HEK293 (cell line): ENCODE measurements around the gene TMEM214.
A peak's percentile ranks its signal among the peaks of the same experiment; 100 is the strongest.

Experiments
- CTCF ChIA-PET: fragments of 350-600 bp; formaldehyde crosslinking; extraction: SDS; loops from one replicate; lab custom pipeline; 2021; ENCODE audit warnings: antibody characterized with exemption; lab: Yijun Ruan, JAX
- POLR2A ChIA-PET: fragments of 300-600 bp; formaldehyde crosslinking; extraction: SDS; loops from one replicate; lab custom pipeline; 2020; ENCODE audit warnings: antibody characterized with exemption, inconsistent platforms; lab: Yijun Ruan, JAX
- H3K27ac ChIP-seq: fragments of 200-500 bp; sonication (Bioruptor generic); 2 replicates; pipeline ENCODE4 v1.5.1; 2014; ENCODE audit warnings: low read depth, low read length, control low read depth, inconsistent platforms; ENCODE audit errors: extremely low read depth
- H3K36me3 ChIP-seq, 2 experiments: fragments of 200-500 bp in 1 of 2; sonication (Bioruptor generic) in 1 of 2; 1 replicate in 1 of 2; 2 replicates in 1 of 2; pipeline ENCODE4 v1.5.1; 2014 to 2017; ENCODE audit warnings: inconsistent platforms in 2 of 2, low read length in 2 of 2; ENCODE audit not compliant: control insufficient read depth in 2 of 2, insufficient read depth in 1 of 2
- H3K4me1 ChIP-seq: fragments of 200-500 bp; sonication (Bioruptor generic); 2 replicates; pipeline ENCODE4 v1.5.1; 2014; ENCODE audit warnings: mild to moderate bottlenecking, low read length, inconsistent platforms; ENCODE audit not compliant: control insufficient read depth, insufficient read depth
- H3K4me3 ChIP-seq: 2 replicates; pipeline ENCODE4 v1.5.1; 2011; ENCODE audit warnings: low read depth, mild to moderate bottlenecking, control low read depth, low read length, moderate library complexity
- H3K9me3 ChIP-seq: fragments of 200-500 bp; sonication (Bioruptor generic); 2 replicates; pipeline ENCODE4 v1.5.1; 2014; ENCODE audit warnings: low read depth, low read length, inconsistent platforms; ENCODE audit not compliant: control insufficient read depth, insufficient read depth
- GLIS1 ChIP-seq: fragments of 450-650 bp; formaldehyde crosslinking; IDR thresholded peaks from 2 replicates; pipeline ENCODE4 v1.5.1; 2016; ENCODE audit warnings: missing biosample characterization, missing genetic modification characterization
- HOXA7 ChIP-seq: sonication (generic); formaldehyde crosslinking; IDR thresholded peaks from 2 replicates; pipeline ENCODE4 v1.8.1; 2022; ENCODE audit warnings: missing genetic modification reagents, borderline replicate concordance
- HOXC10 ChIP-seq: sonication (generic); formaldehyde crosslinking; IDR thresholded peaks from 2 replicates; pipeline ENCODE4 v1.8.1; 2023; ENCODE audit warnings: mild to moderate bottlenecking, missing genetic modification reagents
- OSR2 ChIP-seq: fragments of 450-650 bp; formaldehyde crosslinking; IDR thresholded peaks from 2 replicates; pipeline ENCODE4 v1.5.1; 2016; ENCODE audit warnings: missing biosample characterization, missing genetic modification characterization
- ZBTB17 ChIP-seq: fragments of 450-650 bp; formaldehyde crosslinking; IDR thresholded peaks from 2 replicates; pipeline ENCODE4 v1.5.1; 2016; ENCODE audit warnings: missing biosample characterization, missing genetic modification characterization
- ZBTB21 ChIP-seq: fragments of 450-650 bp; formaldehyde crosslinking; IDR thresholded peaks from 2 replicates; pipeline ENCODE4 v1.5.1; 2017; ENCODE audit warnings: missing biosample characterization, missing genetic modification characterization
- ZFHX2 ChIP-seq: fragments of 450-650 bp; formaldehyde crosslinking; conservative IDR thresholded peaks from 2 replicates; pipeline ENCODE4 v1.5.1; 2016; ENCODE audit warnings: missing biosample characterization, missing genetic modification characterization
- ZNF138 ChIP-seq: fragments of 450-650 bp; formaldehyde crosslinking; IDR thresholded peaks from 2 replicates; pipeline ENCODE4 v1.5.1; 2016; ENCODE audit warnings: missing biosample characterization, missing genetic modification characterization, borderline replicate concordance
- ZNF146 ChIP-seq: fragments of 450-650 bp; formaldehyde crosslinking; IDR thresholded peaks from 2 replicates; pipeline ENCODE4 v1.5.1; 2016; ENCODE audit warnings: missing biosample characterization, missing genetic modification characterization
- ZNF211 ChIP-seq: fragments of 450-650 bp; formaldehyde crosslinking; IDR thresholded peaks from 2 replicates; pipeline ENCODE4 v1.5.1; 2016; ENCODE audit warnings: low read depth, missing biosample characterization, missing genetic modification characterization
- ZNF266 ChIP-seq: fragments of 450-650 bp; formaldehyde crosslinking; IDR thresholded peaks from 2 replicates; pipeline ENCODE4 v1.5.1; 2016; ENCODE audit warnings: missing biosample characterization, missing genetic modification characterization, low read depth
- ZNF292 ChIP-seq: fragments of 450-650 bp; formaldehyde crosslinking; IDR thresholded peaks from 2 replicates; pipeline ENCODE4 v1.5.1; 2016; ENCODE audit warnings: low read depth, missing biosample characterization, missing genetic modification characterization, borderline replicate concordance
- ZNF426 ChIP-seq: fragments of 450-650 bp; formaldehyde crosslinking; IDR thresholded peaks from 2 replicates; pipeline ENCODE4 v1.5.1; 2017; ENCODE audit warnings: missing biosample characterization, missing genetic modification characterization, mild to moderate bottlenecking, inconsistent platforms, moderate library complexity
- ZNF600 ChIP-seq: fragments of 450-650 bp; formaldehyde crosslinking; IDR thresholded peaks from 2 replicates; pipeline ENCODE4 v1.5.1; 2016; ENCODE audit warnings: missing biosample characterization, missing genetic modification characterization
- ZNF660 ChIP-seq: fragments of 450-650 bp; IDR thresholded peaks from 2 replicates; pipeline ENCODE4 v1.5.1; 2018; ENCODE audit warnings: missing biosample characterization, mild to moderate bottlenecking, missing genetic modification characterization
- TF ChIP-seq, protein P1 (sequence below): fragments of 450-650 bp; formaldehyde crosslinking; IDR thresholded peaks from 2 replicates; pipeline ENCODE4 v1.5.1; 2016; ENCODE audit warnings: missing biosample characterization, missing genetic modification characterization
- TF ChIP-seq, protein P2 (sequence below): fragments of 450-650 bp; formaldehyde crosslinking; IDR thresholded peaks from 2 replicates; pipeline ENCODE4 v1.5.1; 2017; ENCODE audit warnings: missing biosample characterization, missing genetic modification characterization
- TF ChIP-seq, protein P3 (sequence below): fragments of 450-650 bp; formaldehyde crosslinking; IDR thresholded peaks from 2 replicates; pipeline ENCODE4 v1.5.1; 2016; ENCODE audit warnings: missing biosample characterization, missing genetic modification characterization
- TF ChIP-seq, protein P4 (sequence below): fragments of 450-650 bp; formaldehyde crosslinking; IDR thresholded peaks from 2 replicates; pipeline ENCODE4 v1.5.1; 2017; ENCODE audit warnings: missing biosample characterization, mild to moderate bottlenecking, missing genetic modification characterization, moderate library complexity
- TF ChIP-seq, protein P5 (sequence below): IDR thresholded peaks from 2 replicates; pipeline ENCODE4 v1.6.1; 2011; ENCODE audit warnings: mild to moderate bottlenecking, low read depth, low read length, borderline replicate concordance

Gene TMEM214

DNA sequence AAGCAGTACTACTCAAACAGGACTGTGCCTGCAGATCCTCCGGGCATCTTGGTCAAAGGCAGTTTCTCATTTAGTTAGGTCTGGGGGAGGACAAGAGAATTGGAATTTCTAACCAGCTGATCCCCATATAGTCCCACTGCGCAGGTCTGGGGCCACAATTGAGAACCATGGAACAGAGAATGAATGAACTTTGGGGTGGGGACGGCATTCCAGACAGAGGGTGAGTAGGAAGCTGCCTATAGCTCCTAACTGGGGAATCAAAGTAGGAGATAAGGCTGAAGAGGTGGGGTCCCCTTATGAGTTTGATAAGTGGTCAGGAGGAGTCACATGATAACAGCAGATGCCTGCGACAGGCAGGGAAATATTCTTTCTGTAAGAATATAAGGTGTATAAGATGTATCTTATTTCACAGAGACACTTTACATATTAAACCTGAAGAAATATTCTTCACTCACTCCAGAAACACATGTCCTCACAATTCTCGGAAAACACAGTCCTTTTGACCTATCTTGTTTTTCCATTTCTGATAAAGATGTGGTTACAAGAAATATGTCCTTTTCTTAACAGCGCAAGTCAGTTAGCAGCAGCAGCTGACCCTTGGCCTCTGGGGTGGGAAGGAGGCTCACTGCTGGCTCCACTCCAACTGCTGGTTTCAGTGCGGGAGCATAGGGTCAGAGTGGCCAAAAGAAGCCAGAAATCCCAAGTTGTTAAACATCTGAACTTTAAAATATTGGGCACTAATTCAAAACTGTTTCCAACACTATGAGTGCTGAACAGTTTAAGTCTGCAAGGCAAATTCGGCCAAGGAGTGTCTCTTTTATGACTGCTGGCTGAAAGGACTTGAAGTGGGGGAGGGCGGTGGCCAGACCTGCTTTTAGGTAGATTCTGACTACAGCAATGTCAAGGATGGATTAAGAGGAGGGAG lies 12.6 kb upstream of the TMEM214 start (continued):
- TF ChIP-seq, protein P1, sequence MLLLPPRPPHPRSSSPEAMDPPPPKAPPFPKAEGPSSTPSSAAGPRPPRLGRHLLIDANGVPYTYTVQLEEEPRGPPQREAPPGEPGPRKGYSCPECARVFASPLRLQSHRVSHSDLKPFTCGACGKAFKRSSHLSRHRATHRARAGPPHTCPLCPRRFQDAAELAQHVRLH (tag by site-specific recombination), result no peak
- TF ChIP-seq HOXA7, result no peak
- no peak for TF ChIP-seq ZNF292
- no peak for TF ChIP-seq ZNF660 (tag by site-specific recombination)
- TF ChIP-seq ZBTB17, result no peak
- TF ChIP-seq, all 188 proteins: peak for 0

DNA sequence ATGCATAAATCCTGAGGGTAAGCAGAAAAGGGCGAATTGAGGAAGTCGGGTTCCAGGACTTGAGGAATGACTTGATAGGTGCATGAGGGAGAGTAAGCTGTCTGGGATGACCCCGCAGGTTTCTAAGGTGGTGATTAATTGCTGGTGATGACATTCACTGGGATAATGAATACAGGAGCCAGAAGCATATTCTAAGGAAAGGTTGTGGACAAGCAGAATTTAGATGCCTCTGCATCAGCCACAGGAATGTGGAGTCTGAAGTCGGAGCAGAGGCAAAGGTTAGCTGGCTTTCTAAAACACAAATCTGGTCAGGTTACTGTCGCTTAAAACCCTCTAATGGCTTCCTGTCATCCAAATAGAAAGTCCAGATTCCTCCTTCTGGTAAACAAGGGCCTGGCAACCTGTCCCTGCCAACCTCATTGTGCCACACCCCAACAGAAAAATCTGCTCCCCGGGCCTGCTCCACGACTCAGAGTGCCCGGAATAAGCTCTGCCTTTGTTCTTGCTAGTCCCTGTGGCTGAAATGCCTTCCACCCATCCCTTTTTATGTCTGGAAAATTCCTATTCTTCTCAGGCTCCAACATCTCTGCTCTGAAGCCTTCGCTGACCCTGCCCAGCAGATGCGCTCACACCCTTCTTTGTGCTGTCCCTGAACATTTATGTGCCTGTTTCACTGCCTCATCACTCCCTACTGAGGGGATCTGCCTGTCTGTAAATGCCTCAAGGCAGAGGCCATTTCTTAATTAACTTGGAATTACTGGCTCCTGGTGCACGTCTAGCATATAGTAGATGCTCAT lies 11.3 kb upstream of the TMEM214 start:
- POLR2A ChIA-PET, result interaction anchor here (0.6 kb wide), 1 partner anchor 66 kb away, joined by 4 read pairs; no protein-coding TSS in a partner anchor
- H3K9me3 ChIP-seq, result no peaks in the 10 kb centered on the region

DNA sequence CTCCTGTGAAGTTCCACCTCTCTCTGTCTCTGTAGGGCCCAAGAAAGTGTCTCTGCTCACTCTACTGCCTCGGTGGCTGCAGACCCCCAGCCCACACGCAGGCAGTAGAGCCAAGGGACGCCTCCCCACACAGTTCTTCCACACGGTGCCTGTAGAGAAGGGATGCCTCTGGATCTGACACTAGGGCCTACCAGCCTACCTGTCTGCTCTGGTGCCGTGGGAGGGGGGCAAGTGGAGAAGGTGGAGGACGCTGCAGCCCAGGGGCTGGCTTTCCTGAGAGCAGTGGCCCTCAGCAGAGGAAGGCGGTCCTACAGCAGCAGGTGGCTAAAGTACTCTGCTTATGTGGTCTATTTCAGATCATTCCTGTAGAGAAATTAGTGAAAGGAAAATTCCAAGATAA lies 9.0 kb upstream of the TMEM214 start:
- H3K4me1 ChIP-seq, result 0 out of 2 replicates have a peak, but pooled peaks cover 3% of the 10 kb centered on the region
- POLR2A ChIA-PET, result interaction anchor here (1.9 kb wide), 1 partner anchor 27 kb away, joined by 6 read pairs; the partner anchor contains the start of gene AGBL5
- TF ChIP-seq GLIS1 (tag by site-specific recombination) (no peak), ZFHX2 (tag by site-specific recombination) (no peak), ZNF138 (tag by site-specific recombination) (no peak), HOXC10 (CRISPR knock-in tag) (no peak), OSR2 (tag by site-specific recombination) (no peak), ZNF426 (no peak), ZNF266 (tag by site-specific recombination) (no peak), ZNF211 (tag by site-specific recombination) (no peak), ZBTB21 (no peak)
- TF ChIP-seq, protein P2, sequence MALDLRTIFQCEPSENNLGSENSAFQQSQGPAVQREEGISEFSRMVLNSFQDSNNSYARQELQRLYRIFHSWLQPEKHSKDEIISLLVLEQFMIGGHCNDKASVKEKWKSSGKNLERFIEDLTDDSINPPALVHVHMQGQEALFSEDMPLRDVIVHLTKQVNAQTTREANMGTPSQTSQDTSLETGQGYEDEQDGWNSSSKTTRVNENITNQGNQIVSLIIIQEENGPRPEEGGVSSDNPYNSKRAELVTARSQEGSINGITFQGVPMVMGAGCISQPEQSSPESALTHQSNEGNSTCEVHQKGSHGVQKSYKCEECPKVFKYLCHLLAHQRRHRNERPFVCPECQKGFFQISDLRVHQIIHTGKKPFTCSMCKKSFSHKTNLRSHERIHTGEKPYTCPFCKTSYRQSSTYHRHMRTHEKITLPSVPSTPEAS (tag by site-specific recombination), result no peak
- TF ChIP-seq, protein P3, sequence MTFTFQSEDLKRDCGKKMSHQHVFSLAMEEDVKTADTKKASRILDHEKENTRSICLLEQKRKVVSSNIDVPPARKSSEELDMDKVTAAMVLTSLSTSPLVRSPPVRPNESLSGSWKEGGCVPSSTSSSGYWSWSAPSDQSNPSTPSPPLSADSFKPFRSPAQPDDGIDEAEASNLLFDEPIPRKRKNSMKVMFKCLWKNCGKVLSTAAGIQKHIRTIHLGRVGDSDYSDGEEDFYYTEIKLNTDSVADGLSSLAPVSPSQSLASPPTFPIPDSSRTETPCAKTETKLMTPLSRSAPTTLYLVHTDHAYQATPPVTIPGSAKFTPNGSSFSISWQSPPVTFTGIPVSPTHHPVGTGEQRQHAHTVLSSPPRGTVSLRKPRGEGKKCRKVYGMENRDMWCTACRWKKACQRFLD (tag by site-specific recombination), result no peak
- TF ChIP-seq, protein P4, sequence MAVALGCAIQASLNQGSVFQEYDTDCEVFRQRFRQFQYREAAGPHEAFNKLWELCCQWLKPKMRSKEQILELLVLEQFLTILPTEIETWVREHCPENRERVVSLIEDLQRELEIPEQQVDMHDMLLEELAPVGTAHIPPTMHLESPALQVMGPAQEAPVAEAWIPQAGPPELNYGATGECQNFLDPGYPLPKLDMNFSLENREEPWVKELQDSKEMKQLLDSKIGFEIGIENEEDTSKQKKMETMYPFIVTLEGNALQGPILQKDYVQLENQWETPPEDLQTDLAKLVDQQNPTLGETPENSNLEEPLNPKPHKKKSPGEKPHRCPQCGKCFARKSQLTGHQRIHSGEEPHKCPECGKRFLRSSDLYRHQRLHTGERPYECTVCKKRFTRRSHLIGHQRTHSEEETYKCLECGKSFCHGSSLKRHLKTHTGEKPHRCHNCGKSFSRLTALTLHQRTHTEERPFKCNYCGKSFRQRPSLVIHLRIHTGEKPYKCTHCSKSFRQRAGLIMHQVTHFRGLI (tag by site-specific recombination), result no peak
- TF ChIP-seq, protein P5, sequence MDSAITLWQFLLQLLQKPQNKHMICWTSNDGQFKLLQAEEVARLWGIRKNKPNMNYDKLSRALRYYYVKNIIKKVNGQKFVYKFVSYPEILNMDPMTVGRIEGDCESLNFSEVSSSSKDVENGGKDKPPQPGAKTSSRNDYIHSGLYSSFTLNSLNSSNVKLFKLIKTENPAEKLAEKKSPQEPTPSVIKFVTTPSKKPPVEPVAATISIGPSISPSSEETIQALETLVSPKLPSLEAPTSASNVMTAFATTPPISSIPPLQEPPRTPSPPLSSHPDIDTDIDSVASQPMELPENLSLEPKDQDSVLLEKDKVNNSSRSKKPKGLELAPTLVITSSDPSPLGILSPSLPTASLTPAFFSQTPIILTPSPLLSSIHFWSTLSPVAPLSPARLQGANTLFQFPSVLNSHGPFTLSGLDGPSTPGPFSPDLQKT, result no peak

More for the DNA sequence above, 11.3 kb upstream of the TMEM214 start:
- peaks cover 0 to 48% of the 10 kb centered on the region in 2 experiments; a peak in 1 of 3 replicates for H3K36me3 ChIP-seq
- CTCF ChIA-PET, result interaction anchor here (0.6 to 10.1 kb wide), 3 partner anchors 10 to 179 kb away, joined by 3 to 307 read pairs (median 3); no protein-coding TSS in a partner anchor
- H3K27ac ChIP-seq, result no peak overlapping the region
- 0 out of 2 replicates have a peak, but pooled peaks have one; percentile 11 for TF ChIP-seq ZNF600 (tag by site-specific recombination)
- no peak for TF ChIP-seq ZNF146 (tag by site-specific recombination)
- H3K4me3 ChIP-seq, result no peak overlapping the region
- H3K4me1 ChIP-seq, result 0 out of 2 replicates have a peak, but pooled peaks cover 3% of the 10 kb centered on the region

More for the DNA sequence above, 9.0 kb upstream of the TMEM214 start:
- no peak overlapping the region for H3K4me3 ChIP-seq
- H3K9me3 ChIP-seq, result no peaks in the 10 kb centered on the region
- peaks cover 4 to 68% of the 10 kb centered on the region in 2 experiments; a peak in 2 of 3 replicates for H3K36me3 ChIP-seq
- no peak overlapping the region for H3K27ac ChIP-seq
- CTCF ChIA-PET, result interaction anchor here (0.6 to 10.1 kb wide), 3 partner anchors 61 to 662 kb away, joined by 3 to 307 read pairs (median 3); no protein-coding TSS in a partner anchor
